PC-9 (cell line): ENCODE results near the gene MMP2.

Source experiments
- CTCF ChIP-seq: fragments of 200-600 bp; sonication (generic); conservative IDR thresholded peaks from 2 replicates; pipeline ENCODE4 v1.6.1; 2017; ENCODE audit warnings: mixed run types, antibody characterized with exemption, mild to moderate bottlenecking, moderate library complexity
- EZH2 ChIP-seq: fragments of 200-600 bp; sonication (generic); IDR thresholded peaks from 2 replicates; pipeline ENCODE4 v1.8.0; 2017; ENCODE audit warnings: antibody characterized with exemption, low read depth

GRCh38 chr16:55494994-55495421 lies 16.0 kb downstream of the MMP2 start:
- TF ChIP-seq EZH2 (no peak), CTCF (no peak; the same call in 1 of the 2 replicates)
